ENCODE measurements around the gene TBC1D1.

DNA sequence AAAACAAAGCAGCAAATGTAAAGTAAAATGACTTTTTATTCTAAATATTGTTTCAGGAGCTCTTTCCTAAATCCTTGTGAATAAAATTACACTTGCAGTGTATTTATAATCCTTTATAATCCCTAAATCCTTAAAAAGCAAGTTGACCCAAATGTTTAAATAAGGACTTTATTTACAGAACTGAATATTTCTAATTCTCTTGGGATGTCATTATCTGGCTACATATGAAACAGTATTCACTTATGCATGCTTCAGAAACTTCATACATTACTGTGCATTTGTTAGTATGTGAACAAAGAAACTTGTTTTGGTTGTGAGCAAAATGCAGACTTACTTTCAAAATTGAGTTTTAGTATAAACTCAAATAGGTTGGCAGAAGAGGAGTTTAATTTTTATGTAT lies 118.5 kb downstream of the TBC1D1 start:
- TF ChIP-seq, protein P1, sequence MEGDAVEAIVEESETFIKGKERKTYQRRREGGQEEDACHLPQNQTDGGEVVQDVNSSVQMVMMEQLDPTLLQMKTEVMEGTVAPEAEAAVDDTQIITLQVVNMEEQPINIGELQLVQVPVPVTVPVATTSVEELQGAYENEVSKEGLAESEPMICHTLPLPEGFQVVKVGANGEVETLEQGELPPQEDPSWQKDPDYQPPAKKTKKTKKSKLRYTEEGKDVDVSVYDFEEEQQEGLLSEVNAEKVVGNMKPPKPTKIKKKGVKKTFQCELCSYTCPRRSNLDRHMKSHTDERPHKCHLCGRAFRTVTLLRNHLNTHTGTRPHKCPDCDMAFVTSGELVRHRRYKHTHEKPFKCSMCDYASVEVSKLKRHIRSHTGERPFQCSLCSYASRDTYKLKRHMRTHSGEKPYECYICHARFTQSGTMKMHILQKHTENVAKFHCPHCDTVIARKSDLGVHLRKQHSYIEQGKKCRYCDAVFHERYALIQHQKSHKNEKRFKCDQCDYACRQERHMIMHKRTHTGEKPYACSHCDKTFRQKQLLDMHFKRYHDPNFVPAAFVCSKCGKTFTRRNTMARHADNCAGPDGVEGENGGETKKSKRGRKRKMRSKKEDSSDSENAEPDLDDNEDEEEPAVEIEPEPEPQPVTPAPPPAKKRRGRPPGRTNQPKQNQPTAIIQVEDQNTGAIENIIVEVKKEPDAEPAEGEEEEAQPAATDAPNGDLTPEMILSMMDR (IDR thresholded peaks at IDR 0.05; ENCODE audit: low read length): no peak
- TF ChIP-seq EZH2 (IDR thresholded peaks at IDR 0.05; ENCODE audit: borderline replicate concordance, low read length): no peak
